ENCODE results near the gene CDCA3. TPM values are rescaled to one million over a fixed set of nuclear protein-coding genes. Genes with fewer than 3 reads are reported as not detected.

The CDCA3 gene
- total RNA-seq, 1 donor from 2014 or later = 1.3 TPM

DNA sequence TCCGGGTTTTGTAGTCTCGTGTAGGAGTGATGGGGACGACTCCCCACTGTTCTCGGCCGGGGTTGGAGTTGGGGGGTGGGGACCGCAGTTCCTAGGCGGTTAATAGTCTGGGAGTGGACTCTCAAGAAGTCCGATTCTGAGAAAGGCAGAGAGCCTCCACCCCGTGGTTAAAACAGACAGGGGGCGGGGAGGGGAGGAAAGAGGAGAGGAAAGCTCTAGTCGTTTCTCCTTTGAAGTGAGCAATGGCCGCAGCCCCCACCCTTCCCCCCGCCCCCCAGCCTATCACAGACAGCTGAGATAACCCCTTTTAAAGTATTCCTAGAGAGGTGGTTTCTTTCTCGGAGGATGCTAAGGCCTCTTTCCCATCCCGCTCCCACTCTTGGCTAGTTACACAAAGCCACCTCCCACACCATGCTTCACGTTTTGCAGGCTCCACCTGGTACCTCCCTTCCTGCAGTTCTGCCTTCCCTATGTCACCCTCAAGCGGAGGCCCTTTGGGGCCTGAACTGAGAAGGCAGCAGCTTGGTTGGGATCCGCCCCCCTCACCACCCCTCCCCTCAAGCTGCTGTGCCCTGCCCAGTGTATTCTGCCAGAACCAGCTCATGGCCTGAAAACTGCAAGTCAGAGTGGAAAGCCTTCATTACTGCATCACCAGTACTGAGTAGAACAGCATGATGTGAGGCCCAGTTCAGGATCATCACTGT, 1.7 kb upstream of the CDCA3 start:
- peak; percentile 64 for DNase-seq (ENCODE audit: low read depth)

DNA sequence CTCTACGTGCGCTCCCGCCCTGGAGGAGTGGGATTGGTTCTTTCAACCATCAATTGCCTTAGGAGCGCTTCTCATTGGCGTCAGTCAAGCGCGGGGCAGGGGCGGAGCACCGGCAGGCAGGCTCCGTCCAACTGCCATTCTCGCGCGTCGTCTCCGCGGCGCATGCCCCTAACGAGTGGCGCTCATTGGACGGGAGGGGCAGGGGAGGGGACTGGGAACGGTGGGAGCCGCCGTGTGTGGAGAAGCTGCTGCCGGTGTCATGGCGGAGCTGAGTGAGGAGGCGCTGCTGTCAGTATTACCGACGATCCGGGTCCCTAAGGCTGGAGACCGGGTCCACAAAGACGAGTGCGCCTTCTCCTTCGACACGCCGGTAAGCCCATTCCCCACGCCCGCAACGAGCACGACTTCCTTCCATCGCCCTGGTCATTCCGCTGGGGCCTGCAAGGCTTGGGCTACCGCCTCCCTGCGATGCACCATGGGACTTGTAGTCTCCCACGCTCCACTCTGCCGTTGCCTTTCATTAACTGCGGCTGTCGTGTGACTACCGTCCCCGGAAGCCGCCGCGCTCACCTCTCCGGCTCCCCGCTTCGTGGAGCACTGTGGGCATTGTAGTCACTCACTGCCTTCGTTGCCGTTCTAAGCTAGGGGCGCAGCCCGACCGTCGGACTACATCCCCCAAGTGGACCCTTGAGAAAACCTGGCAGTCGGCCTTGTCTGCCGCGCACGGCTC, 1.0 kb upstream of the CDCA3 start, which contains the start of gene USP5:
Gene USP5, plus strand, starts transcription at position 230 of the 730 bp plus-strand sequence. Its CDS starts 30 bp downstream, at position 260.
- DNase-seq (ENCODE audit: low read depth) = peak; percentile 99

GRCh38 chr12:6850796-6851152, 312 bp downstream of the CDCA3 start:
- no peak for DNase-seq (ENCODE audit: low read depth)

DNA sequence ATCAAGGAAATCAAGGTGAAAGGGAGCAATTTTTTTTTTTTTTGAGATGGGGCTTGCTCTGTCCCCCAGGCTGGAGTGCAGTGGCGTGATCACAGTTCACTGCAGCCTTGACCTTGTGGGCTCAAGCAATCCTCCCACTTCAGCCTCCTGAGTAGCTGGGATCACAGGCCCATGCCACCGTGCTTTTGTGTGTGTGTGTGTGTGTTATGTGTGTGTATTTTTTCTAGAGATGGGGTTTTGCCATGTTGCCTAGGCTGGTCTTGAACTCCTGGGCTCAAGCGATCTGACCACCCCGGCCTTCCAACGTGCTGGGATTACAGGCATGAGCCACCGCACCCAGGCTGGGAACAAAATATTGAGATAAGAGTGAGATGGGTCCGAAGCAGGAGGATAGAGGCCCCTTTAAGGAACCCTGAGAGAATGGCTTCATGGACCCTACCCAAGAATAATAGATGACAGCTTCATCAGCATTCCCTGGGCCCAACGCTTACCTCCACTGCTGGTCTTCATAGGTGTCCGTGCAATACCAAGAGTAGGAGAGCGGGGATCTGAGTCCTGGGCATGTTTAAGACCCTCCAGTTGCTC, 1.0 kb downstream of the CDCA3 start:
- DNase-seq (ENCODE audit: low read depth) = no peak

- no peak for DNase-seq (ENCODE audit: low read depth)
Observed at GRCh38 chr12:6849427-6849826, 1.7 kb downstream of the CDCA3 start.

DNA sequence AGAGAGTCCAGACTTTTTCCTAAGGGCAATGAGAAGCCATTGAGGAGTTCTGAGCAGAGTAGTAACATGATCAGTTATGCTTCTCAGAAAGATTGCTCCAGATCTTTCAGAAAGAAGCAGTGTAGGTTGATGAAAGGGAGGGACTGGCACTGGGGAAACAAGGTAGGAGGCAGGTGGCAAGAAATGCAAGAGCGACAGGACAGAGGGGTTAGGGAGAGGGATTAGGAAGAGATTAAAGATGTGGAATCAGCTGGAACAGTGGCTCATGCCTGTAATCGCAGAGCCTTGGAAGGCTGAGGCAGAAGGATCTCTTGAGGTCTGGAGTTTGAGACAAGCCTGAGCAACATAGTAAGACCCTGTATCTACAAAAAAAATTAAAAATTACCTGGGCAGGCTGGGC, 3.4 kb downstream of the CDCA3 start:
- no peak for DNase-seq (ENCODE audit: low read depth)

- DNase-seq (ENCODE audit: low read depth) = no peak
Observed at GRCh38 chr12:6846316-6846869, 4.7 kb downstream of the CDCA3 start.

DNA sequence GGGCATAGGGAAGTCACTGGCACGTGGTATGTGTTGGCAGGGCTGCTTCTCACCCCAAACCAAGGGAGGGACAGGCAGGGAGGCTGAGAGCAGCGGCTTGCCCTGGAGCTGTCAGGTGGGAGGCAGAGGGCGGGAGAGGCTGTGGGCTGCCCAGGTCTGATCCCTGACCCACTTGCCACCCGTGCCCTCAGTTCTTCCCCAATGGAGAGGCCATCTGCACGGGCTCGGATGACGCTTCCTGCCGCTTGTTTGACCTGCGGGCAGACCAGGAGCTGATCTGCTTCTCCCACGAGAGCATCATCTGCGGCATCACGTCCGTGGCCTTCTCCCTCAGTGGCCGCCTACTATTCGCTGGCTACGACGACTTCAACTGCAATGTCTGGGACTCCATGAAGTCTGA, 5.7 kb downstream of the CDCA3 start:
- no peak for DNase-seq (ENCODE audit: low read depth)

- DNase-seq (ENCODE audit: low read depth) = no peak
Observed at GRCh38 chr12:6843118-6843902, 7.8 kb downstream of the CDCA3 start.

DNA sequence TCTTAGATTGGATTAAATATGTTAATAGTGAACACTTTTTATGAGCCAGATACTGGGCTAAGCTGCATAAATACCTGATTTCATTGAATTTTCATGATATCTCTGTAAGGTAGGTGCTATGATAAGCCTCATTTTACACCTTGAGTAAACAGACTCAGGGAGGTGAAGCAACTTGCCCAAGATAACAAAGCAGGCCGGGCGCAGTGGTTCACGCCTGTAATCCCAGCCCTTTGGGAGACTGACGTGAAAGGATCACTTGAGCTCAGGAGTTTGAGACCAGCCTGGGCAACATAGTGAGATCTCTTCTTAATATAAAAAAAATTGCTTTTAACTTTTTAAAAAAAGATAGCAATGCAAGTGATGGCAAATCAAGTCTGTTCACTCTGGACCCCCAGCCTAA, 9.0 kb downstream of the CDCA3 start:
- DNase-seq (ENCODE audit: low read depth) = no peak

DNA sequence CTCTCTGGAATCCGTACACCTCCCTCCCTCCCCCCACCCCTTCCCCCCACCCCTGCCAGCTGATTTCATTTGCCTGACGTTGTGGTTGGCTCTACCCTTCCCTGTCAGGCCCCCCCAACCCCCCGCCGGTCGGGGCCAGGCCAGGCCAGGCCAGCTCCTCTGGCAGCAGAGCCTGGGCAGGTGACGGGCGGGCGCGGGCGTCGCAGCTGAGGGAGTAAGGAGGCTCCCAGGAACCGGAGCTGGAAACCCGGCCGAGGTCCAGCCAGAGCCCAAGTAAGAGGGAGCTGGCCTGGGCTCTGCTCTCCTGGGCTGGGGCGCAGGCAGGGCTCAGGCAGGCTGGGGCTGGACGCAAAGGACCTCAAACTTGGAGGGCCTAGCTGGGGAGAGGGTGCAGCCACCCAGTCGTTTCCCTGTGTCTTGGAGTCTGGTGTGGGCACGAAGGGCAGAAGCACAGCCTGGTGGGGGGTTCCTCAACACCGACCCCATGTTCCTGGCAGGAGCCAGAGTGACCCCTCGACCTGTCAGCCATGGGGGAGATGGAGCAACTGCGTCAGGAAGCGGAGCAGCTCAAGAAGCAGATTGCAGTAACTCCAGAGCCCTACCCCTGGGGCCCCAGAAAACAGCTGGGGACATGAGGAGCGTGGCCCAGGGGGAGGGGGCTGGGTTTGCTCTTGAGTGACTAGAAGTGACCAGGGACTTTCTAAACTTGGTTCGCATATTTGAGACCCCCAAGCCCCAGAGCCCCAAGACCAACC, 10.1 kb downstream of the CDCA3 start, which contains the start of gene GNB3:
Gene GNB3, plus strand, starts transcription at position 165 of the 755 bp plus-strand sequence. Its CDS starts 363 bp downstream, at position 528.
- DNase-seq (ENCODE audit: low read depth) = no peak

DNA sequence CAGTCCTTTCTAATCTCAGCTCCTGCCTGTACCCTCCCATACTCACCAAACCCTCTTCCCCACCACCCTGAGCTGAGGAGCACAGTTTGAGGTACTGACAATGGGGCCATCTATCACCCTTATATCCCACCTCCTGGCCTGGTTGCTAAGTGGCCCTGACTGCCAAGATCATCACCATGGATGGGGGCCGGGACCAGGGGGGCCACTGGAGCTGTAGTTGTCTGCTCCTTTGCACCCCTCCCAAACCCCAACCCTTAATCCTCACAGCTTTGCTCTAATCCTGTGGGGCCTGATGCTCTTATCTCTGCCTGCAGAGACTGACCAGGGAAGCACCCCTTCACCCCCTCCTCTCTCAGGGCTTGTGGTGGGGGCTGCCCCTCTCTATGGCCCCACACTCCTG, 10.8 kb downstream of the CDCA3 start:
- DNase-seq (ENCODE audit: low read depth) = no peak

- DNase-seq (ENCODE audit: low read depth) = no peak
Observed at GRCh38 chr12:6839482-6840201, 11.4 kb downstream of the CDCA3 start.

GRCh38 chr12:6838854-6839253, 12.2 kb downstream of the CDCA3 start:
- no peak for DNase-seq (ENCODE audit: low read depth)

DNA sequence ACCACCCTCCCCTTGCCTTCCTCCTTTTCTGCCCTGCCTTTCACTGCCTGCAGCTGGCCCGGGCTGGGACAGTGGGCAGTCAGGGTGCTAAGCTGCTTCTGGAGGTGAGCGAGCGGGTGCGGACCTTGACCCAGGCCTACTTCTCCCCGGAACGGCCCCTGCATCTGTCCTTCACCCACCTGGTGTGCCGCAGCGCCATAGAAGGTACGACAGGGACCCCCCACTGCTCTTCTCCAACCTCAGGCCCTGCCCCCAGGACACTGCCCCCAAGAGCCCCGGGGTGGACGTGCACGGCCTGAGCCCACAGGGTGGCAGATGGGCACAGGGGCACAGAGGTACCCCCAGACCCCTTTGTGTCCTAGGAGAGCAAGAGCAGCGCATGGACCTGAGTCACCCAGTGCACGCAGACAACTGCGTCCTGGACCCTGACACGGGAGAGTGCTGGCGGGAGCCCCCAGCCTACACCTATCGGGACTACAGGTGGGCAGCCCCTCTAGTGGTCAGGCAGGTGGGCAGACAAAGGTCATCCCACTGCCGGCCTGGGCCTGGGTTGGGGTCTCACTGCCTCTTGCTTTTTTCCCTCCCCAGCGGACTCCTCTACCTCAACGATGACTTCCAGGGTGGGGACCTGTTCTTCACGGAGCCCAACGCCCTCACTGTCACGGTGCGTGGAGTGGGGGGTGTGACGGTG, 13.6 kb downstream of the CDCA3 start:
- no peak for DNase-seq (ENCODE audit: low read depth)

GRCh38 chr12:6836851-6837250, 14.2 kb downstream of the CDCA3 start:
- DNase-seq (ENCODE audit: low read depth) = no peak

DNA sequence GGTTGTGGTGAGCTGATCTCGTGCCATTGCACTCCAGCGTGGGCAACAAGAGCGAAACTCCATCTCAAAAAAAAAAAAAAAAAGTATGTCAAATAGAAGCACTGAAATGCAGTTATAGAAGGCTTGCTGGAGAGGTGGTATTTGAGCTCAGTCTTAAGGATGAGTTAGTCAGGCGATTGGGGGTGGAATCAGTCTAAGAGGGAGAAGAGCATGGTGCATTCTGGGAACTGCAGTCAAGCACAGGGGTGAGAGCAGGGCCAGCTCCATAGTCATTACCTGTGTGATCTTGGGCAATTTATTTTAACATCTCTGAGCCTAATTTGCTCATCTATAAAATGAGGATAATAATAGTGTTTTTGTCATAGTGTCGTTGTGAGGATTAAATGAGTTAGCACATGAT, 16.2 kb downstream of the CDCA3 start:
- DNase-seq (ENCODE audit: low read depth) = no peak

GRCh38 chr12:6834254-6834653, 16.8 kb downstream of the CDCA3 start:
- peak; percentile 25 for DNase-seq (ENCODE audit: low read depth)

DNA sequence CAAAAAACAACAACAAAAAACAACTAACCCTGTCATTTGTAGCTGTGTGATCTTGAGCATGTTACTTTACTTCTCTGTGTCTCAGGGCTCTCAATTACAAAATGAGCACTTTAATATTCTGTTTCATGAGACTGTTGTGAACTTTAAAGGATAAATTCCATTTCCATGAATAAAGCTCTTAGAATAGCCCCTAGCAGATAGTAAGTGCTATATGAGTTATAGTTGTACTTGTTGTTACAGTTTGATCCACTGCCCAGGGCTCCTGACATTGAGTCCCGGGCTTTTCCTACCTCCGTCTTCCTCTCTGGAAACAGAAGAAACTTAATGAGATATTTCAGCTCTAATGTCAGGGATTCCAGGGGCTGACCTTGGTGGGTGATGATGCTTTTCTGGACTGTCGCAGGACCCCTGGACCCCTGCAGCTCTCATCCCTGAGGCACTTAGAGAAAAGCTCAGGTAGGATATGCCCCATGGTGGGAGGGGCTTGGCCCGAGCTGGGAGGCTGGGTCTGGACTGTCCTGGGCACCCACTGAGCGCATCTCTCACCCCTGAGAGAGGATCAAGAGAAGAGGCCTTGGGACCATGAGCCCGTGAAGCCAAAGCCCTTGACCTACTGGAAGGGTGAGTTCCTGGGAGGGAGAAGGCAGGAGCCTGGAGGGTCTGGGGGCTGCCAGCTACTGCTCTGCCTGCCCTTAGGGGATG, 17.7 kb downstream of the CDCA3 start:
- DNase-seq (ENCODE audit: low read depth) = no peak
